BE2C (cell line): ENCODE data around the gene CT45A7. TPM values are rescaled to one million over a fixed set of nuclear protein-coding genes. Genes with fewer than 3 reads are reported as not detected.
"Not testable (repeated sequence)": the region's sequence is repeated elsewhere in the genome, so short reads cannot be mapped to it uniquely, and the experiment has no call there.

Source experiments
- DNase-seq: peaks from one replicate; pipeline ENCODE4 v3.0.0-alpha.2; 2020
- H3K27me3 ChIP-seq: fragments of 250-450 bp; sonication (Bioruptor Pico); 2 replicates; pipeline ENCODE4 v1.5.1; 2020; ENCODE audit warnings: mild to moderate bottlenecking
- H3K36me3 ChIP-seq: fragments of 250-450 bp; sonication (Bioruptor Pico); 2 replicates; pipeline ENCODE4 v1.5.1; 2020; ENCODE audit warnings: mild to moderate bottlenecking
- H3K4me1 ChIP-seq: fragments of 250-450 bp; sonication (Bioruptor Pico); 2 replicates; pipeline ENCODE4 v1.5.1; 2020
- H3K4me3 ChIP-seq: 2 replicates; pipeline ENCODE4 v1.5.1; 2011; ENCODE audit warnings: low read depth, low read length
- H3K9me3 ChIP-seq: fragments of 250-450 bp; sonication (Bioruptor Pico); 2 replicates; pipeline ENCODE4 v1.5.1; 2020
- polyA plus RNA-seq: library from polyadenylated mRNA; unstranded; fragments of >200 nt; gene quantifications from one replicate; pipeline ENCODE4 v1.2.1, GENCODE V29; 2012; ENCODE audit warnings: low read depth, missing spikeins; ENCODE audit not compliant: insufficient read length, insufficient read depth

The CT45A7 gene
- polyA plus RNA-seq = not detected

- H3K4me3 ChIP-seq, H3K9me3 ChIP-seq, H3K27me3 ChIP-seq, H3K4me1 ChIP-seq, DNase-seq, H3K36me3 ChIP-seq: not testable (repeated sequence)
Measured at GRCh38 chrX:135837180-135837579, at the start of gene CT45A7. CT45A7 (minus strand) TSS chrX:135837280; CDS start chrX:135833533, 3,747 bp downstream.

- H3K4me1 ChIP-seq, DNase-seq, H3K4me3 ChIP-seq, H3K36me3 ChIP-seq, H3K9me3 ChIP-seq, H3K27me3 ChIP-seq: not testable (repeated sequence)
Measured at GRCh38 chrX:135882741-135883140, 45.7 kb upstream of the CT45A7 start.

GRCh38 chrX:135871712-135872111 is 34.6 kb upstream of the CT45A7 start, which contains the start of gene CT45A9:
CT45A9 (minus strand) TSS chrX:135871812; CDS start chrX:135868061, 3,751 bp downstream.
- DNase-seq, H3K4me1 ChIP-seq, H3K27me3 ChIP-seq, H3K36me3 ChIP-seq, H3K4me3 ChIP-seq, H3K9me3 ChIP-seq: not testable (repeated sequence)

GRCh38 chrX:135854438-135854837 is 17.4 kb upstream of the CT45A7 start, which contains the start of gene CT45A8:
CT45A8 (minus strand) TSS chrX:135854538; CDS start chrX:135850783, 3,755 bp downstream.
- H3K4me3 ChIP-seq, H3K27me3 ChIP-seq, H3K4me1 ChIP-seq, DNase-seq, H3K36me3 ChIP-seq, H3K9me3 ChIP-seq: not testable (repeated sequence)

GRCh38 chrX:135819912-135820311 is 17.2 kb downstream of the CT45A7 start, which contains the start of gene CT45A2:
CT45A2 (minus strand) TSS chrX:135820012; CDS start chrX:135816265, 3,747 bp downstream.
- H3K4me1 ChIP-seq, H3K9me3 ChIP-seq, H3K27me3 ChIP-seq, H3K4me3 ChIP-seq, DNase-seq, H3K36me3 ChIP-seq: not testable (repeated sequence)

GRCh38 chrX:135802687-135803086 is 34.4 kb downstream of the CT45A7 start, which contains the start of gene CT45A6:
CT45A6 (minus strand) TSS chrX:135802787; CDS start chrX:135798993, 3,794 bp downstream.
- not testable (repeated sequence) for H3K9me3 ChIP-seq, H3K27me3 ChIP-seq, DNase-seq, H3K4me1 ChIP-seq, H3K4me3 ChIP-seq, H3K36me3 ChIP-seq

- not testable (repeated sequence) for DNase-seq, H3K9me3 ChIP-seq, H3K4me1 ChIP-seq, H3K27me3 ChIP-seq, H3K36me3 ChIP-seq, H3K4me3 ChIP-seq
Measured at GRCh38 chrX:135785403-135785802, 51.7 kb downstream of the CT45A7 start, which contains the start of gene CT45A5. CT45A5 (minus strand) TSS chrX:135785503; CDS start chrX:135781729, 3,774 bp downstream.
